Purkinje cell (primary cell): ENCODE data around the gene ISY1. TPM values are rescaled to one million over a fixed set of nuclear protein-coding genes. Genes with fewer than 3 reads are reported as not detected.

Experiments
- polyA plus RNA-seq: library from polyadenylated mRNA; unstranded; fragments of >200 nt; fragmentation: Nextera tagmentation; gene quantifications from 2 replicates; pipeline ENCODE4 v1.2.1, GENCODE V29; 2014

ISY1 gene
- polyA plus RNA-seq = 5.7 and 11.1 TPM in 2 replicates

DNA sequence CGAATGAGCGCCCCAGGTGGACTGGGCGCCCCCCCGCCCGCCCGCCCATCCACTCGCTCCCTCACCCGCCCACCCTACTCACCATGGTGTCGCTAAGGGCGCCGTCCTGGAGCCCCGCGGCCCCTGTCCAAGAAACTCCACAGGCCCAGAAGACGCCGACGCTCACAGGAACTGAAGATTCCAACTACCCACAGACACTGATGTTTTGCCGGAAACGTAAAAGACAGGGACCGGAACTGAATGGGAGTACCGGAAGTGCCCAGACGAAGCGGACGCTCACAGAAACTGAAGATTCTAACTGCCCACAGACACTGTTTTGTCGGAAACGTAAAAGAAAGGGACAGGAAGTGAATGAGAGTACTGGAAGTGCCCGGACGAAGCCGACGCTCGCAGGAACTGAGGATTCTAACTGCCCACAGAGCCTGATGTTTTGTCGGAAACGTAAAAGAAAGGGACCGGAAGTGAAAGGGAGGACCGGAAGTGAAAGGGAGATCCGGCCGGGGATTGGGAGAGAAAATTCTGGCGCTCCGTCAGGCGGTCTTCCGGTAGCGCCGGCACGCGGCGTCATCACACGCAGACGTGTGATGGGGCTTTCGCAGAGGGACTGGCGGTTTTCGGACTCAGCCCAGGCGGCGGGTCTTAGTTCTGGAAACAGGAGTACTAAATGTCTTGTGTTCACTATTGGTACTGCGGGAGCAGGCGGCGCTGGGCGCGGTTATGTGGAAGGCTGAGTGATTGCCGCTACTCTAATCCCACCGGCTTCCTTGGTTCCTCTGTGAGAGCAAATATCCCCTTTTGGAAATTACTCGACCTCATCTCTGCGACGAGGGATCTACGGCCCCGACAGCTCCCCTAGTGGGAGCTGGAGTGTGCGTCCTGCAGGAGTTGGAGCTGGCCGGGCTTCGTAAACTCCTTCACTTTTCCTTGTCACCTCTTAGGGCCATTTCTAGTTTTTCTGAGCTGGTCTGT is at the start of gene ISY1:
ISY1 (minus strand) TSS at position 173 of the 969 bp plus-strand sequence; CDS start at position 85, 88 bp downstream.

DNA sequence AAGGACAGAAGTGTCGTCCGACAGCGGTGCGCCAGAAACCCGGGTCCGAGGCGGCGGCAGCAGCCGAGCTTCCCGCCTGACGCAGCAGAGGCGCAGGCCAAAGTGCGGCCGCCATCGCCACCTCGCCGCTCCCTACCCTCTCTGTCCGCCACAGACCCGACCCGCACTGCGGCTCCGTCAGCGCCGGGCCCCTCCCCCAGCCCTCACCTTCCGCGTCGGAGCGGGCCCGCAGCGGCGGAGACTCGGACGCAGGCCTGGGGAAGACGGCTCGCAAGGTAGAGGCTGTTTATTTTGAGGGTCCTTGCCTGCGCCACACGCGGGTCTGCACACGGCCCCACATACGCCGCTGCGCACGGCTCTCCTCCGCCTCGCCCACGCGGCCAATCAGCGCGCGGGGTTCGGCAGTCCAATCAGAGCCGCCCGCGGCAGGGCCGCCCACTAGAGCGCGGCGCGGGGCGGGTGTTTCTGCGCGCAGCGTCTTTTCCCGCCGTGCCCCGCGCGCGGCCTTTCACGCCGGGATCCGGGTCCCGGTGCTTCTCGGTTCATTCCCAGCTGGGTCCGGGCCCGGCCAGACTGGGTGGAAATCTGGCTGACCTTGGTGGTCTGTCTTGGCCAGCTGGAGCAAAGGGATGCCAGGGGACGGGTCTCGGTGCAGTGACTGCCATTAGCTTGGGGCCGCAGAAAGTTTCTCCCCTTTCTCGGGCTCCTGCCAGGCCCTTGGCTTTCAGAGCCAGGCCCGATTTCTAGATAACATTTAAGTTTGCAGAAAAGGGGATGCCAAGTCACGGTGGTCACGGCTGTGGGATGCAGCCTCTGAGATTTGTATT is 22.9 kb upstream of the ISY1 start, which contains the start of gene CNBP:
CNBP (minus strand) TSS at position 328 of the 827 bp plus-strand sequence. CDS start 12,139 bp downstream, outside the sequence.

DNA sequence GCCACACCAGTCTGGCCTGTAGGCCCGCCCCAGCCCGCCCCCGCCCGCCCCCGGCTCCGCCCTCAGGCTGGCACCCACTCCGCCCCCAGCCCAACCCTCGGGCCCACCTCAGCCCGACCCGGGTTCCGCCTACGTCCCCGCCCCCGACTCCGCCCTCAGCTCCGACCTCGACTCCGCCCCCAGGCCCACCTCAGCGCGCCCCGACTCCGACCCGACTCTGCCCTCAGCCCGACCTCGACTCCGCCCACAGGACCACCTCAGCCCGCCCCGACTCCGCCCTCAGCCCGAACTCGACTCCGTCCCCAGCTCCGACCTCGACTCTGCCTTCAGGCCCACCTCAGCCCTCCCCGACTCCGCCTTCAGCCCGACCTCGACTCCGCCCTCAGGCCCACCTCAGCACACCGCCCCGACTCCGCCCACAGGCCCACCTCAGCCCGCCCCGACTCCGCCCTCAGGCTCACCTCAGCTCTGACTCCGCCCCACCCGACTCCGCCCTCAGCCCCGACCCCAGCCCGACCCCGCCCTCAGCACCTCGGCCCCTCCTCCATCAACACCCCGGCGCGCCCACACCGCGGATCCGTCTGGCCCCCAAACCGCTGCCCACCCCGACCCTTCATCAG is 39.0 kb downstream of the ISY1 start, which contains the start of gene RAB43:
RAB43 (minus strand) TSS at position 13 of the 620 bp plus-strand sequence. CDS start 315 bp downstream, outside the sequence.

Other genes with a start within 250 kb of the ISY1 start
- 0.13 and 0.34 TPM in 2 replicates for gene CFAP92, start 167.0 kb downstream of the ISY1 start, polyA plus RNA-seq
- not detected in 2 replicates for gene EFCC1, start 159.8 kb downstream of the ISY1 start, polyA plus RNA-seq
- not detected in 2 replicates for gene GP9, start 100.3 kb downstream of the ISY1 start, polyA plus RNA-seq
- gene RAB43, start 39.3 kb downstream of the ISY1 start, polyA plus RNA-seq = 0.83 and 1.8 TPM in 2 replicates
- 169 and 175 TPM in 2 replicates for gene CNBP, start 22.8 kb upstream of the ISY1 start, polyA plus RNA-seq
- 42.7 and 84.1 TPM in 2 replicates for gene COPG1, start 88.5 kb upstream of the ISY1 start, polyA plus RNA-seq
- gene HMCES, start 117.8 kb upstream of the ISY1 start, polyA plus RNA-seq = 15.3 and 15.6 TPM in 2 replicates